GM19351 (cell line): ENCODE data around the gene CSKMT.

Experiments
- ATAC-seq: cut with Tn5 transposase; IDR thresholded peaks from one replicate; pipeline ENCODE4 v1.9.1; 2021; ENCODE audit warnings: mild to moderate bottlenecking, moderate library complexity; ENCODE audit not compliant: unreplicated experiment

Gene CSKMT

DNA sequence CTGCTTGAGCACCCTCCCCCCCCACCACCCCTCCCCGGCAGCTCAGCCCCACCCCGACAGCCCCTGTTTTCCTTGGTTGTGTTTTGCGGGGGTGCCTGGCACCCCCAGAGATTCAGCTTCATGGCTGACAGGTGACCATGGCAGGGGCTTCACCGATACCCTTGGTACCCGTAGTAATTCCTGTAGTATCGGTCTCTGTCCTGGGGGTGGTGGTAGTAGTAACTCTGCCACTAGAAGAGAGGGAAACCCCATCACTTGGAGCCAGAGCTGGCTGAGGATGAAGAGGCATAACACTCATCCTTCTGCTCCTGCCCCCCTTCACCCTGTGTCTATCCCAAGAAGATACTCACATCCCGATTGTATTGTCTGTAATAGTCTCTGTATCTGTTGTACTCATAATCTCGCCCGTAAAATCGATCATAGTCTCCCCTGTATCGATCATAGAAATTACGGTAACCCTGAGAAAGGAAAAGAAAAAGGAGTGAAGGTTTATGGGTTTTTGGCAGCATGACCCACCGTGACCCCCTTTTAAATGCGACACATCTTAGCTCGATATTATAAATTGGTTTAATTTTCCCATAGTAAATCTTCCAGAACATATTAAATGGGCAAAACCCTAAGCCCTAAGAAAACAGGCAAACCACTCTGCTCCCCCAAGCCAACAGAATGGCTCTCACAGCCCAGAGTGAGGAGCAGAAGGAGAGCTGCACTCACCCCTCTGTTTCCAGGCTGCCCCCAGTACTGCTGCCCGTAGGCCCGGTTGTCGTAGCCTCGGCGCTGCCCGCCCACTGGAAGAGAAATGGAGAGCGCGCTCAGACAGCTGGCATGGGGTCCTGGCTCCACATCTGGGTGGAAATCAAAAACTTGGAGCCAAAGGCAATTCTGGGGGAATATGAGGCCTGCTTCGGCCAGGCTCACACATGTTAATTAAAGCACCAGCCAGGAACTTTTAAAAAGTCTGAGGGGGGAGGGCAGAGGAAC lies 50.3 kb downstream of the CSKMT start:
- no peak for ATAC-seq

DNA sequence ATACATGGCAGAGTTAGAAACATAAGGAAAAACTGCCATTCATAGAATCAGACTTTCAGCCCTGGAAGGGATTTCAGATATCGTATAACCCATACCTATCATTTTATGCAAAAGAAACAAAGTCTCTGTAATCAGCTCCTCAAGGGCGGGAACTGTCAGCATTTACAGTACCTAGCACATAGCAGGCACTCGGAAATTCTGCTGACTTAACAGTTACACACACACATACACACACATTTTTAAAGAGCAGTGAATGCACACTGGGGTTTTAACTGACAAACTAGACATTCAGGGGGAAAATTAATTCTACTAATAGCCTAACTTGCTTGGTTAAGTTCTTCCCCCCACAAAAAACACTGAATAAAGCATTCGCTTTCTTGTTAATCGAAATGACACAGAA lies 51.1 kb downstream of the CSKMT start:
- ATAC-seq: no peak

DNA sequence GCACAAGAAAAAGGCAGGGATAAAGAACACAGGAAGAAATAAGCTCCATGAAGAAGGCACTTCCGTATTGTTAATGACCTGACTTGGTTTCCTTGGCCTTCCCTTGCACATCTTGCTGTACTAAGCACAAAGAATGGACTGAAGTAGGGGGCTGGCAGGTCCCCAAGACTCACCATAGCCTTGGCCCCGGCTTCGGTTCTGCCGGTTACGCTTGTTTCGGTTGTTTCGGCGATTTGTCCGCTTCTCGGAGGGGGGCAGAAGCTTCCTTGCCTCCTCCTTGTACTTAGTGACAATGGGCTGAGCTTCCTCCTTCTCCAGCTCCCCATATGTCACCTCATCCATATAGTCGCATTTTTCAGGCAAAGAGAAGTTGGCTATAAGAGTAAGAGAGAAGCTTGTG lies 51.7 kb downstream of the CSKMT start:
- ATAC-seq: no peak
